Transverse colon (tissue), 4 donors: Measurements from ENCODE around the gene CERK.

ENCODE experiments used
- CTCF ChIP-seq, 5 experiments: fragments of 200-600 bp in 3 of 5; fragments of 450-650 bp in 2 of 5; sonication (generic) in 3 of 5; IDR thresholded peaks; 1 replicate in 2 of 5; 2 replicates in 3 of 5; pipeline ENCODE4 v1.5.1; 2016 to 2017; ENCODE audit warnings: antibody characterized with exemption in 5 of 5, inconsistent platforms in 3 of 5, mild to moderate bottlenecking in 2 of 5, moderate library complexity in 1 of 5
- EP300 ChIP-seq: sonication (generic); formaldehyde crosslinking; IDR thresholded peaks from one replicate; pipeline ENCODE4 v1.6.1; 2017; ENCODE audit warnings: antibody characterized with exemption, low read depth
- POLR2A ChIP-seq: fragments of 450-650 bp; IDR thresholded peaks from one replicate; pipeline ENCODE4 v1.6.1; 2016; ENCODE audit warnings: antibody characterized with exemption, mild to moderate bottlenecking, moderate library complexity
- POLR2AphosphoS5 ChIP-seq, 3 donors: sonication (generic); formaldehyde crosslinking; IDR thresholded peaks; one replicate each; pipeline ENCODE4 v1.6.1; 2016; ENCODE audit warnings: antibody characterized with exemption in 3 of 3

GRCh38 chr22:46686221-46687047, 51.6 kb downstream of the CERK start:
- TF ChIP-seq CTCF (IDR thresholded peaks at IDR 0.05), result no peak
- no peak for TF ChIP-seq POLR2A
- no peak for TF ChIP-seq EP300
- no peak for TF ChIP-seq POLR2AphosphoS5 (IDR thresholded peaks at IDR 0.05)
